Measurements from ENCODE around the gene FNIP2.
"Not testable (repeated sequence)": the region's sequence is repeated elsewhere in the genome, so short reads cannot be mapped to it uniquely, and the experiment has no call there.

Gene FNIP2

DNA sequence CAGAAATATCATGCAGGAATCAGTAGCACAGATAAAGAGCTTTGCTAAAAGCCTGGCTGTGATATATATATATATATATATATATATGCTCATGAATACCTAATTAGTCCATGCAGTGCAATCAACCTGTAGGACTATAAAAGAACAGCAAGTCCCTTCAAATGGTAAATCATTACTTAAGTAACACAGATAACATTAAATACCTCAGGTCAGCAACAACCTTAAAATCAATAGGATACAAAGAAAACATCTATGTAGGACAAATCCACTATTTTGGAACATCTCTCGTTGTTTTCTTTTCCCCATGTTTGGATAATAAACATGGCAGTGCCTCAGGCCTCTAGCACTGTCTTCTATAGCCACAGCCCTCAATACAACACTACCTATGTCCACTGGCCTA lies 106.6 kb downstream of the FNIP2 start:
- DNase-seq, result no peak

DNA sequence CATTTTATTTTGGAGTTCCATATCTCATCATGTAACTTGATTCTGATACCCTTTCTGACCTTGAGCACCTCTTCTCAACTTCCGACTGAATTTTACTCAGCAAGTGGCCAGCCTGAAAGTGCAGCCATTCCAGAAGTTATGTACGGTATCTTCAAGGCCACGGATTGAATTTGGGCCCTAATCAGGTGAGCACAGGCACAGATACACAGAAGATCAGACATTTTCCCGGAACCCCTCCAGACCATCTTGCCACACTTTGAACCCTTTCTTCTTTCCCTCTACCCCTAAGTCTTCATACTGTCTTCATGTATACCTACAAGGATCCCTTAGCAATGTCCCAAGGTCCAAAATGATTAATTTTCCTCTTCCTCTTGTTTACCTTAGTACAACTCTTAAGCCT lies 108.2 kb downstream of the FNIP2 start:
- DNase-seq, result no peak

DNA sequence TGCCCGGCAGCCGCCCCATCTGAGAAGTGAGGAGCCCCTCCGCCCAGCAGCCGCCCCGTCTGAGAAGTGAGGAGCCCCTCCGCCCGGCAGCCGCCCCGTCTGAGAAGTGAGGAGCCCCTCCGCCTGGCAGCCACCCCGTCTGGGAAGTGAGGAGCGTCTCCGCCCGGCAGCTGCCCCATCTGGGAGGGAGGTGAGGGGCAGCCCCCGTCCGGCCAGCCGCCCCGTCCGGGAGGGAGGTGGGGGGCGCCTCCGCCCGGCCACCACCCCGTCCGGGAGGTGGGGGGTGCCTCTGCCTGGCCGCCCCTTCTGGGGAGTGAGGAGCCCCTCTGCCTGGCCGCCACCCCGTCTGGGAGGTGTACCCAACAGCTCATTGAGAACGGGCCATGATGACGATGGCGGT lies 113.3 kb downstream of the FNIP2 start:
- DNase-seq, result not testable (repeated sequence)

DNA sequence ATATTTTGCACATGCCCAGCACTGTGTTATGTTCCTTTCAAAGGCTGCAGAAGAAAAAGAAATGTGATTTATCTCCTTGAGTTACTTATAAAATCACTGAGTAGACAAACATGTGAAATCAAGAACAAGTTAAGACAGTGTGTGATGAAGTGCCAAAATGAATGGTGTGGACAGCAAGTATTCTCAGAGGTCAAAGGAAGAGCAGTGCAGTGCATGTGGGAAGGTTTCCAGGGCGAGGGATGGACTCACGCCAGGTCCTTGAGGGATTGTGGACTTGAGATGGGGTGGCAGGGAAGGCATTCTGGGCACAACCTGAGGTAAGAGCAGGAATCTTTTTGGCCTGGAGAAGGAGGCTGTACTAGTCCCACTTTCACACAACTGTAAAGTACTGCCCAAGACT lies 115.5 kb downstream of the FNIP2 start:
- no peak for DNase-seq

DNA sequence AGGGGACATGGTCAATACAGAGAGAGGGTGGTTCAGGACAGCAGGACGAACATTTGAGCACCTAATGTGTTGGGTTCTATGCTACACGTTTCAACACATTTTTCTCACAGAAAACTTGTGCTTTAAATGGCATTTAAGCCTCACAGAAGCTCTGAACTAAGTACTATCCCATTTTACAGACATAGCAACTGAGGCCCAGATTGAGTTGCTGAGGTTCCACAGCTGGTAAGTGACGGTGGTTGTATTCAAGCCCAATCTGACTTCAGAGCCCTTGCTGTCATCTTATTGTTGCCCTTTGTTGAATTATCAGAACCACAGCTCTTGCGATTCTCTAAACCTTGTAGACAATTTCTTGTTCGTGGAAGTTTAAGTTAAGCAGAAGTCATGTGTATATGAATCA lies 116.7 kb downstream of the FNIP2 start:
- no peak for DNase-seq

DNA sequence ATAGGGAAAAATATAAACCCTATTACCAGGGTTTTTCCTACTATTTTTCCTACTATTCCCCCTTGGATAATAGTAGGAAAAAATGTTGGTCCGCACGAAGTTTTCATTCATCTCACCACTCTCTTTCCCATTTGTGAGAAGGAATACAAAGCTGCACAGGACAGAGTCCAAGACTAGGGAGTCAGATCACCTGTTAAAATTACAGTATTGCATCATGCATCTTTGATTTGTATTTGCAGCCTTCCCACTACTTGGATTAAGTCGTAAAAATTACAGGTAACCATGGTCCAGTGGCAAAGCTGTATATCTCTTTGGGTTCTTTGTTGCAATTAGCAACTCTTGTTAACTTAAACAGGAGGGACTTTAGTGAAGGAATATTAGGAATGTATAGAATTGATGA lies 121.5 kb downstream of the FNIP2 start:
- no peak for DNase-seq

DNA sequence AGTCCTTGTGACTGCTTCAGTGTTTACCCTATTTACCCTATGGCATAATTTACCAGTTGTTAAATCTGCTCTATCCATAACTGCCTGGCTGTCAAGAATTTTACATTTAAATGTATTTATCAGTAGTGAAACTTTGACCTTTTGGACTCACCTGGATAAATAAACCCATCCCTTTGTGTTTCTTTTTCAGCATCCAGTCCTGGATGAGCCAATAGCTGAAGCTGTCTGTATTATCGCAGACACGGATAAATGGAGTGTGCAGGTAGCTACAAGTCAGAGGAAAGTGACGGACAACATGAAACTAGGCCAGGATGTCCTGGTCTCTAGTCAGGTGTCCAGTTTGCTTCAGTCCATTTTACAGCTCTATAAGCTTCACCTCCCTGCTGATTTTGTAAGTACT lies 122.4 kb downstream of the FNIP2 start:
- no peak for DNase-seq

DNA sequence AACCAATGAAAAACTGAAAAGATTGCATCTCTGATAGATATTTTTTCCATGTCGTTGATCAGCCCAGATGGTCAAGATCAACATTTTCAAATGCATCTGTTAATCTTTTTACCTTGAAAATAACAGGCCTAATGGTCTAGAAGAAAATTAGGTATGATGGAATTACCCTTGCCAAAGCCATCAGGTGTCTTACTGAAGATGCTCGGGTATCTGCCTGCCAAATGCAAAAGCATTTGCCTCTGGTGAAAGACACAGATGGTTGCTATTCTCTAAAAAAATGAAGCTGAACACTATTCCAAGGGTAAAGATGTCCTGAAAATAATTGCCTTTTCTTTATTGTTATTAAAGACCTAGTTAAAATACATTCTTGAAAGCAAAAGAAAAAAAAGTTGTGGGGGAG lies 126.0 kb downstream of the FNIP2 start:
- no peak for DNase-seq

DNA sequence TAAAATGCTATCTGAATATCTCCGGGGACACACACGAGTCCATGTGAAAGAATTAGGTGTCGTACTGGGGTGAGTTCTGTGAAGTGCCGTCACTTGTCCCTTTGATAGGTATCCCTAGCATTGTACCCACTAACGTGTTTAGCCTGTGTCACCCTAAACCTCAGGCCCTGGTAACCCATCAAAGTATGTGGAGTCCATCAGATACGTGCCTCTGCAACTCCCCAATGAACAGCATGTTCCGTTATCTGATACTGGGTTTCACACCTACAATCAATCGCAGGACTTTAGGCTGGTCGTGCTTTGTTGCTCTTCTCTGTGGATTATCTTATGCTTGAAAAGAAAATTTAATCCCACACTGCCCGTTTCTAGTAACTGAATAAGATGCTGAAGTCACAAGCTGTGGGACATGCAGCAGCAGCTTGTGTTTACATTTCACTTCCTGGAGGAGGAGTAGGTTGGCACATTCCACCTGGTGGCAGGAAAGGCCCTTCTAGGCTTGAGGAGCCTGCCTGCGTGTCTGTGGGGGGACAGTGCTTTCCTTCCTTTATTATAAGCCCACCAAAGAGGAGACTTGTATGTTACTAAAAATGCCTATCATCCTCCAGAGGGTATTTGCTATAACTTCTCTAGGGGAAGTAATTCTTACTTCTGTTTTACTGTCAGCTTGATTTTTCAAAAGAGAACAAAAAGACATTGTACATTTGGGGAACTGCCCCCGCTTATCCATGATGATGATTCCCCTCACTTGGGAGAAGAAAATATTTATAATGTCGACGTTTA lies 127.2 kb downstream of the FNIP2 start:
- no peak for DNase-seq

DNA sequence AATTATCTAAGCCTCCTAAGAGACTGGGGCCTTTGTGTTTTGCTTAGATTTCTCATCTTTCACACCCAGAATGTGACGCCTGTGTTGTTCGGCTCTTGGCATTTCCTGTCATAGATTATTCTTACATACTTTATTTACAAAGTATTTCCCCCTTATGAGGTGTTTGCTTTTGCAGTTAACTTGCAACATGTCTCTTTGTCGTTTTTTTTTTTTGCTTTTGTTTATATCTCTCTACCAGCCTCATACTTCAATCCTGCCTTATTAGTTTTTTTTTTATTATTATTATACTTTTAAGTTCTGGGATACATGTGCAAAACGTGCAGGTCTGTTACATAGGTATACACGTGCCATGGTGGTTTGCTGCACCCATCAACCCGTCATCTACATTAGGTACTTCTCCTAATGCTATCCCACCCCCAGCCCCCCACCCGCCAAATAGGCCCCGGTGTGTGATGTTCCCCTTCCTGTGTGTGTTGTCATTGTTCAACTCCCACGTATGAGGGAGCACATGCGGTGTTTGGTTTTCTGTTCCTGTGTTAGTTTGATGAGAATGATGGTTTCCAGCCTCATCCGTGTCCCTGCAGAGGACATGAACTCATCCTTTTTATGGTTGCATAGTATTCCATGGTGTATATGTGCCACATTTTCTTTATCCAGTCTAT lies 127.9 kb downstream of the FNIP2 start:
- not testable (repeated sequence) for DNase-seq

DNA sequence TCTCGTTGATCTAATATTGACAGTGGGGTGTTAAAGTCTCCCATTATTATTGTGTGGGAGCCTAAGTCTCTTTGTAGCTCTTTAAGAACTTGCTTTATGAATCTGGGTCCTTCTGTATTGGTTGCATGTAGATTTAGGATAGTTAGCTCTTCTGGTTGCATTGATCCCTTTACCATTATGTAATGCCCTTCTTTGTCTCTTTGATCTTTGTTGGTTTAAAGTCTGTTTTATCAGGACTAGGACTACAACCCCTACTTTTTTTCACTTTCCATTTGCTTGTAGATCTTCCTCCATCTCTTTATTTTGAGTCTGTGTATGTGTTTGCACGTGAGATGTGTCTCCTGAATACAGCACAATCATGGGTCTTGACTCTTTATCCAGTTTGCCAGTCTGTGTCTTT lies 131.6 kb downstream of the FNIP2 start:
- not testable (repeated sequence) for DNase-seq

DNA sequence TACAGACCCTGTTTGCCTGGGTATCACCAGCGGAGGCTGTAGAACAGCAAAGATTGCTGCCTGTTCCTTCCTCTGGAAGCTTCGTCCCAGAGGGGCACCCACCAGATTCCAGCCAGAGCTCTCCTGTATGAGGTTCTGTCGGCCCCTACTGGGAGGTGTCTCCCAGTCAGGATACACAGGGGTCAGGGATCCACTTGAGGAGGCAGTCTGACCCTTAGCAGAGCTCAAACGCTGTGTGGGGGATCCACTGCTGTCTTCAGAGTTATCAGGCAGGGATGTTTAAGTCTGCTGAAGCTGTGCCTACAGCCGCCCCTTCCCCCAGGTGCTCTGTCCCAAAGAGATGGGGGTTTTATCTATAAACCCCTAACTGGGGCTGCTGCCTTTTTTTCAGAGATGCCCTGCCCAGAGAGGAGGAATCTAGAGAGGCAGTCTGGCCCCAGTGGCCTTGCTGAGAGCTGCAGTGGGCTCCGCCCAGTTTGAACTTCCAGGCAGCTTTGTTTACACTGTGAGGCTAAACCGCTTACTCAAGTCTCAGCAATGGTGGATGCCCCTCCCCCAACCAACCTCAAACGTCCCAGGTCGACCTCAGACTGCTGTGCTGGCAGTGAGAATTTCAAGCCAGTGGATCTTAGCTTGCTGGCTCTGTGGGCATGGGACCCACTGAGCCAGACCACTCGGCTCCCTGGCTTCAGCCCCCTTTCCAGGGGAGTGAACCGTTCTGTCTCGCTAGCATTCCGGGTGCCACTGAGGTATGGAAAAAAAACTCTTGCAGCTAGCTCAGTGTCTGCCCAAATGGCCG lies 133.7 kb downstream of the FNIP2 start:
- not testable (repeated sequence) for DNase-seq

DNA sequence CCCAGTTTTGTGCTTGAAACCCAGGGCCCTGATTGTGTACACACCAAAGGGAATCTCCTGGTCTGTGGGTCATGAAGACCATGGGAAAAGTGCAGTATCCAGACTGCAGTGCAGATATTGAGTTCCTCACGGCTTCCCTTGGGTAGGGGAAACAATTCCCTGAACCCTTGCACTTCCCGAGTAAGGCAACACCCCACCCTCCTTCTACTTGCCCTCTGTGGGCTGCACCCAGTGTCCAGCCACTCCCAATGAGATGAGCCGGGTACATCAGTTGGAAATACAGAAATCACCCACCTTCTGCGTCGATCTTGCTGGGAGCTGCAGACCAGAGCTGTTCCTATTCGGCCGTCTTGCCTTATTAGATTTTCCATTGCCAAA lies 134.2 kb downstream of the FNIP2 start:
- no peak for DNase-seq

DNA sequence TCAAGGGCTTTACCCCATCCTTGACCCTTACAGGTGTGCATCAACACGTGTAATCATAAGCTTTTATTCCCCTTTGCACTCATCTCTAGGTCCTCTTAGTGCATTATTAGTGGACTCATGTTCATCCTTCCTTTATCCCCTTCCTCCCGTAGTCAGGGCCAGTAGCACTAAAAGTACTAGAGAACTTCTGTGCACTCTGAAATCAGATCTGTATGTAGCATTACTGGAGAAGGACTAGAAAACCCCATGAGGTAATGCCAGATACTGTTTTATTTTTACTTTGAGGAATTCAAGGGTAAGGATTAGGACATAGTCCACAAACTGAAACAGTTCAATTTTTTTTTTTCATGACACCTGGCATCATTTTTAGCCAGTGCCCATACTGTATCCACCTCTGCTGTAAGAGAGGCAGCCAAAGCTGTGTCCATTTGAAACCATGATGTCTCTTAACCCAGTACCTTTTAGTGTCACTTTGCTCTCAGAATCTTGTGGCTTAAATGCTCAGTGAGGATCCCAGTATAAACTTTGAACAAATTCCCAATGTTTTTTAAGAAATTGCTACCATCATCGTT lies 134.7 kb downstream of the FNIP2 start:
- DNase-seq, result no peak

DNA sequence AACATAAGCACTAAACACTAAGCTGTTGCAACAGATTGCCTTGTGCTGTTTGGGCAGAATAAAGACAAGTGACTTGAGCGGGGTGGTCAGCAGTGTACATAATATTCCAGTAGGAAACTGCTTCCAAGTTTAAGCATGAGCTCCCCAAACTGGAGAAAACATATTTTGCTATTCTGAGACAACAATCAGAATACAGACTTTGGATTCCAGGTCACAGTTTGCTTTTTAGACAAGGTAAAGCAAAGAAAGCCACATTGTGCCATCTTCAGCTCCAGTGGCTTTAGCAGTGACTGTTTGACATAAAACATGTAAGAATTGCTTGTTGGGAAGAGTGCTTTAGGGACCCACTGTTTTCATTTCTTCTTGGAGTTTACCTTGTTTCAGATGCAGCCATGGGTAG lies 136.0 kb downstream of the FNIP2 start:
- DNase-seq, result no peak

DNA sequence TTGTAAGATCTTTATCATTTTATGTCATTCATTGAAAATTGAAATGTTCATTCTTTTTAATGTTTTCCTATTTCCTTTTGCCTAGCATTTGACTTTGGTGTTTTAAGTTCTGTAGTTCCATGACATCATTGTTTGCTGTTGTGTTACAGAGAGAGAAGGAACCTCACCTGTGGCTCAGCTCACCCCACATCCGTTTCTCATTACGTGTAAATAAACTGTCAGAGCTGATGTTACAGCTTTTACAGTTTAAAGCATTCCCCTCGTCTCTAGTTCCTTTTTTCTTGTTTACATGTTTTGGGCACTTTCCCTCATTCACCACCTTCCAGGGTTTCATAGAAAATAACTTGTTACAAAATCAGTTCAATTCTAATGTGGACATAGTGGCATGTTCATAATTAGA lies 137.2 kb downstream of the FNIP2 start:
- no peak for DNase-seq

DNA sequence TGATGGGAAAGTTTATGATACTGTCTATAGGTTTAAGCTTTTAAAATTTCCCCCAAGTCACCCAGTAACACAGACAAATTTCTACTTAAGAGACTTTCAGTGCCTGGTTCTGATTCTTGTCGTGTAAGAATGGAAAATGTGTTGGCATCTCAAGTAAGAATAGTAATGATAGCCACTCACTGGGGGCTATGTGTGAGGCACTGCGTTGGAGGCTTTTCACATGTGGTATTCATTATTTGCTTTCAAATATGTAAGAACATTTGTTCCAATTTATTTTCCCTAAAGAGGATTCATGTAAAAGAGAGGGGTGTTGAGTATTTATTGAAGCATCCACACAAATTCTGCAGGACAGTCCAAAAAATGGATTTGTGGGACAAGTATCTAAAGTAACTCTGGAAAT lies 143.6 kb downstream of the FNIP2 start:
- no peak for DNase-seq

DNA sequence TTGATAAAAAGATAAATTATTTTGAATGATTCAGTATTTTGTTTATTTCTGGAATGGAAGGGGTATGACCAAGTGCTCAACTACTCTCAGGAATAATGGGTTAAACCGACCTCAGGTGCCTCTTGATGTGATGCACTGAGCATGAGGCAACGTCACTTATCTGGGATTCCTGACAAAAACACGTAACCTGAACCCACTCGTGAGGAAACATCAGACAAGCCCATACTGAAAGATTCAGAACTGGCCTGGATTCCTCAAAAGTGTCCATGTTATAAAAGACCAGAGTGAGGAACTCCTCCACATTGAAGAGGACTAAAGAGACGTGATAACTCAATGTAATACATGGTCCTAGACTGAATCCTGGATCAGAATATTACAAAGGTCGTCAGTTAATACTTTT lies 144.0 kb downstream of the FNIP2 start:
- no peak for DNase-seq

DNA sequence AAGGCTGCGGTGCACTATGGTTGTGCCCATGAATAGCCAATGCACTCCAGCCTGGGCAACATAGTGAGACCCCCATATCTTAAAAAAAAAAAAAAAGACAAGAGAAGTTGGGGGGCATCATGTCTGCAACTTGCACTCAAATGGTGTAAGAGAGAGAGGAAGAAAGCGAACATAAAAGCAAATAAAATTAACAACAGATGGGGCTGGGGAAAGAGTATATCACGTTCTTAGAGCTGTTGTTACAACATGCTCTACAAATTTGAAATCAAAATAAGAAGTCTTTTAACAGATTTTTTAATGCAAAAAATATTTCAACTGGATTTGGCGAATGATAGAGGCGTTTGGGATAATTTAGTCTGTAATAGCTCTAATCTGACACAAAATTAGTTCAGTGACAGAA lies 144.9 kb downstream of the FNIP2 start:
- no peak for DNase-seq

DNA sequence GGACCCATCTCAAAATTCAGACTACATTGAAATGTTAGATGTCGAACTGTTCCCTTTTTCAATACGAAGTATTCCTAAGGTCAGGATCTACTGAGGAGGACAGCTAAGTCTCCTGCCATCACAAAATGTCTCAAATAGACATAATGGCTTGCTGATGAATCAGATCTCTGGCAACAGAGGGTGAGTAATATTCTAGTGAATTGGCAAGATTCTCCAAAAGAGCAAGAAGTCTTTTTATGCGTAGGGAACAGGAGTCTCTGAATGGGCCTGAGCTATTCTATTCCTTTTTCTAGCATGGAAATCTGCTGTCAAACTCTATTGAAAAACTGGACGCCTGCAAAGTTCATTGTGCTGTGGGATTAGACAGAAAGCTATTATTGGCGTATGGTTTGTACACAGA lies 145.4 kb downstream of the FNIP2 start:
- DNase-seq, result no peak

DNA sequence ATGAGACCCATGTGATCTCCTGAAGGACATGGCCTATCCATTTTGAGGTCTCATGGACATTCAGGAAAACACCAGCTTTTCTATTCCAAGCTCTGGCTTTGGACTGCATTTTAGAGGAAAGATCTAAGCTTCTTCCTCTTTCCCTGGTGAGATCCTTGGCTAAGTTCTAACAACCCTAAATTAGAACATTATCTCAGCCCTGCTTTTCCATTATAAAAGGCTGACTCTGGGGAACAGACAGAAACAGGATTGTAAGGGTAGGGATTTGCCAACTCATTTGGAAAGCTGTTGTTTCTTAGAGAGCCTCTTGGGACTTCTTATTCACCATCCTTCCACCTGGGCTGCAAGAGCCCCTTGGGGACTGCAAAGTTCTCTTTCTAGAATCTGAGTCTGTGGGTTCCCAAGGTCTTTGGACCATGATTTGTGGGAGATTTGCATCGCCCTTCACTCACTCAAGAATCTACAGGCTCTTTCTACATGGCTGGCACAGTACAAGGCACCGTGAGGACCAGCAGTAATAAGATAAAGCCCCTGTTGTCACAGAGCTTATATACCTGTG lies 146.9 kb downstream of the FNIP2 start:
- no peak for DNase-seq

DNA sequence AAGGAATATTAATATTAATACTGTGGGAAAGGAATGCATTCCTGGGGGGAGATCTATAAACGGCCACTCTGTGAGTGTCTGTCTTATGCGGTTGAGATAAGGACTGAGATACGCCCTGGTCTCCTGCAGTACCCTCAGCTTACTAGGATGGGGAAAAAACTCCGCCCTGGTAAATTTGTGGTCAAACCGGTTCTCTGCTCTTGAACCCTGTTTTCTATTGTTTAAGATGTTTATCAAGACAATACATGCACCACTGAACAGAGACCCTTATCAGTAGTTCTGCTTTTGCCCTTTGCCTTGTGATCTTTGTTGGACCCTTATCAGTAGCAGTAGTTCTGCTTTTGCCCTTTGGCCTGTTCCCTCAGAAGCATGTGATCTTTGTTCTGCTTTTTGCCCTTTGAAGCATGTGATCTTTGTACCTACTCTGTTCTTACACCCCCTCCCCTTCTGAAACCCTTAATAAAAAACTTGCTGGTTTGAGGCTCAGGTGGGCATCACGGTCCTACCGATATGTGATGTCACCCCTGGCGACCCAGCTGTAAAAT lies 151.7 kb downstream of the FNIP2 start:
- DNase-seq, result not testable (repeated sequence)

DNA sequence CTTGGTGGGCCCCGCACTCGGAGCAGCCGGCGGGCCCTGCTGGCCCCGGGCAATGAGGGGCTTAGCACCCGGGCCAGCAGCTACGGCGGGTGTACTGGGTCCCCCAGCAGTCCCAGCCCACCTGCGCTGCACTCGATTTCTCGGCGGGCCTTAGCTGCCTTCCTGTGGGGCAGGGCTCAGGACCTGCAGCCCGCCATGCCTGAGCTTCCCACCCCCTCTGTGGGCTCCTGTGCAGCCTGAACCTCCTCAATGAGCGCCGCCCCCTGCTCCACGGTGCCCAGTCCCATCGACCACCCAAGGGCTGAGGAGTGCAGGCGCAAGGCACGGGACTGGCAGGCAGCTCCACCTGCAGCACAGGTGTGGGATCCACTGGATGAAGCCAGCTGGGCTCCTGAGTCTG lies 158.9 kb downstream of the FNIP2 start:
- not testable (repeated sequence) for DNase-seq
